PC-3 (cell line): ENCODE measurements around the gene CNTNAP2.

Experiments used
- EZH2phosphoT487 ChIP-seq: fragments of 300-600 bp; sonication (generic); IDR thresholded peaks from 2 replicates; pipeline ENCODE4 v1.6.1; 2018; ENCODE audit warnings: mild to moderate bottlenecking, antibody characterized with exemption, low read length, borderline replicate concordance
- TF ChIP-seq, protein P1 (sequence below): fragments of 300-600 bp; sonication (generic); conservative IDR thresholded peaks from 2 replicates; pipeline ENCODE4 v1.5.1; 2017; ENCODE audit warnings: antibody characterized with exemption, low read depth, mild to moderate bottlenecking, low read length

DNA sequence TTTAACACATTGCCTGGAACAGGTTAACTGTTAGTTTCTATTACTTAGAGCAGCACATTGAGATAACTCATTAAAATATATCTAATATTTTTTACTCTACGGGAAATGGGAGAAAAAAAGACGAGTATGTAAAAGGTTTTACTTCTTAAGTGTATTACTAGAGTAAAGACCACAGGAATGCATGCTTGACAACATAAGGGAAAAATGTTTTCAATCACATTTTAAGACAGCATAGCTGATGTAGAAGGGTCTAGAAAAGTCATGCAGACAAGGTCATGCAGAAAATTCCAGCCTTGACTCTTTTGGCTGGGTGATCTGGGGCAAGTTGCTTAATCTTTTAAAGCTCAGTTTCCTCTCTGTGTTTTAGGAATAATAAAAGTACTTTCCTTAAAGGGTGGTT is 806.2 kb downstream of the CNTNAP2 start:
- TF ChIP-seq, protein P1, sequence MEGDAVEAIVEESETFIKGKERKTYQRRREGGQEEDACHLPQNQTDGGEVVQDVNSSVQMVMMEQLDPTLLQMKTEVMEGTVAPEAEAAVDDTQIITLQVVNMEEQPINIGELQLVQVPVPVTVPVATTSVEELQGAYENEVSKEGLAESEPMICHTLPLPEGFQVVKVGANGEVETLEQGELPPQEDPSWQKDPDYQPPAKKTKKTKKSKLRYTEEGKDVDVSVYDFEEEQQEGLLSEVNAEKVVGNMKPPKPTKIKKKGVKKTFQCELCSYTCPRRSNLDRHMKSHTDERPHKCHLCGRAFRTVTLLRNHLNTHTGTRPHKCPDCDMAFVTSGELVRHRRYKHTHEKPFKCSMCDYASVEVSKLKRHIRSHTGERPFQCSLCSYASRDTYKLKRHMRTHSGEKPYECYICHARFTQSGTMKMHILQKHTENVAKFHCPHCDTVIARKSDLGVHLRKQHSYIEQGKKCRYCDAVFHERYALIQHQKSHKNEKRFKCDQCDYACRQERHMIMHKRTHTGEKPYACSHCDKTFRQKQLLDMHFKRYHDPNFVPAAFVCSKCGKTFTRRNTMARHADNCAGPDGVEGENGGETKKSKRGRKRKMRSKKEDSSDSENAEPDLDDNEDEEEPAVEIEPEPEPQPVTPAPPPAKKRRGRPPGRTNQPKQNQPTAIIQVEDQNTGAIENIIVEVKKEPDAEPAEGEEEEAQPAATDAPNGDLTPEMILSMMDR, result no peak
- no peak for TF ChIP-seq EZH2phosphoT487
